Epithelial cell of esophagus (primary cell): ENCODE measurements around the gene CDYL.
"Not testable (repeated sequence)": the region's sequence is repeated elsewhere in the genome, so short reads cannot be mapped to it uniquely, and the experiment has no call there.

Experiments
- DNase-seq: peaks from one replicate; pipeline ENCODE4 v3.0.0; 2010; ENCODE audit warnings: low read depth
- H3K4me3 ChIP-seq: 2 replicates; pipeline ENCODE4 v1.5.1; 2011; ENCODE audit warnings: mild to moderate bottlenecking, low read length, control low read depth
- CTCF ChIP-seq: IDR thresholded peaks from 2 replicates; pipeline ENCODE4 v1.5.1; 2011; ENCODE audit warnings: low read depth, mild to moderate bottlenecking, low read length, control low read depth, inconsistent platforms; ENCODE audit not compliant: insufficient read depth; ENCODE audit errors: missing control alignments

The CDYL gene

GRCh38 chr6:4828187-4828698 lies 52.0 kb downstream of the CDYL start:
- H3K4me3 ChIP-seq: no peak overlapping the region
- no peak for TF ChIP-seq CTCF
- no peak for DNase-seq

- no peak overlapping the region for H3K4me3 ChIP-seq
- DNase-seq: no peak
- TF ChIP-seq CTCF: no peak
These were observed 52.9 kb downstream of the CDYL start for GRCh38 chr6:4829089-4829488.

GRCh38 chr6:4835540-4835939 lies 59.3 kb downstream of the CDYL start:
- H3K4me3 ChIP-seq, DNase-seq: not testable (repeated sequence)

- no peak for TF ChIP-seq CTCF
- no peak overlapping the region for H3K4me3 ChIP-seq
- DNase-seq: no peak
These were observed 64.0 kb downstream of the CDYL start for GRCh38 chr6:4840169-4840568.

- peak; percentile 34 for TF ChIP-seq CTCF
- no peak for DNase-seq
- H3K4me3 ChIP-seq: no peak overlapping the region
These were observed 67.9 kb downstream of the CDYL start for GRCh38 chr6:4844108-4844507.

- no peak for TF ChIP-seq CTCF
- no peak for DNase-seq
- H3K4me3 ChIP-seq: no peak overlapping the region
These were observed 70.2 kb downstream of the CDYL start for GRCh38 chr6:4846387-4846786.

GRCh38 chr6:4848382-4849068 lies 72.3 kb downstream of the CDYL start:
- DNase-seq: no peak
- no peak overlapping the region for H3K4me3 ChIP-seq
- TF ChIP-seq CTCF: no peak
